Right cardiac atrium (tissue), 5 donors: Measurements from ENCODE around the gene KRTAP10-6. TPM values are rescaled to one million over a fixed set of nuclear protein-coding genes. Genes with fewer than 3 reads are reported as not detected.
"Not testable (repeated sequence)": the region's sequence is repeated elsewhere in the genome, so short reads cannot be mapped to it uniquely, and the experiment has no call there.

Experiments used
- ATAC-seq, 2 donors: fragments of 200-7000 bp; cut with Tn5 transposase; one replicate each; pipeline versions ENCODE4 v1.8.0 to v1.9.1; 2020; ENCODE audit warnings: moderate library complexity in 2 of 2, mild to moderate bottlenecking in 1 of 2
- DNase-seq, 3 donors: peaks; one replicate each; pipeline ENCODE4 v3.0.0-alpha.2; 2020
- H3K27ac ChIP-seq: one replicate; pipeline ENCODE4 v1.5.1; 2013; ENCODE audit warnings: mild to moderate bottlenecking, low read length, control low read depth, moderate library complexity
- H3K27me3 ChIP-seq: one replicate; pipeline ENCODE4 v1.6.1; 2013; ENCODE audit not compliant: control insufficient read depth, insufficient read depth
- H3K4me1 ChIP-seq: one replicate; pipeline ENCODE4 v1.6.1; 2013; ENCODE audit warnings: low read length; ENCODE audit not compliant: control insufficient read depth, insufficient read depth
- H3K4me3 ChIP-seq: one replicate; pipeline ENCODE4 v1.5.1; 2013; ENCODE audit warnings: low read length, control low read depth
- H3K9me3 ChIP-seq: one replicate; pipeline ENCODE4 v1.6.1; 2013; ENCODE audit warnings: low read length; ENCODE audit not compliant: control insufficient read depth
- WGBS: extraction: QIAGEN DNeasy Blood & Tissue Kit; methylation state at CpG from one replicate; pipeline ENCODE4 v1.1.7; 2013; 5-methylcytosine and 5-hydroxymethylcytosine counted together
- intact Hi-C, 4 donors: fragments of 100-400 bp; cut with DNase I; formaldehyde crosslinking; loops; one replicate each; pipeline versions ENCODE4 v1.11.0 to v1.14.0; 2022 to 2023
- polyA plus RNA-seq: library from polyadenylated mRNA; stranded (reverse); fragments of 200-250 nt; gene quantifications from one replicate; pipeline ENCODE4 v1.2.3, GENCODE V29; 2013
- total RNA-seq, 4 donors: library from RNA; stranded (reverse); fragmentation: NEBNext Ultra II Directional; extraction: Animal tissue kit (Norgen Biotek cat#: 25700); gene quantifications; one replicate each; pipeline ENCODE4 v1.2.1, GENCODE V29; 2021
- donor health status: healthy with polysubstance abuse.
- donor health status: DM: no; HTN: yes; CAD: no.
- donor health status: DM: no; HTN: no; CAD: no.
- donor health status: DM: no; HTN: yes; CAD: no; lungs with severe emphysema.
- donor health status: DM: yes; HTN: yes; CAD: no.

Gene KRTAP10-6
- total and polyA plus RNA-seq, 5 donors = not detected

GRCh38 chr21:44596068-44596725, 3.9 kb upstream of the KRTAP10-6 start:
- WGBS = 79% methylated on average over 9 of the region's 9 CpGs
- intact Hi-C loops = no loop called here
- Histone ChIP-seq H3K9me3 (no peaks in the 10 kb centered on the region), H3K27me3 (no peaks in the 10 kb centered on the region), H3K4me1 (no peaks in the 10 kb centered on the region), H3K27ac (no peak overlapping the region), H3K4me3 (no peak overlapping the region)
- DNase-seq = no peak
- no peak for ATAC-seq

GRCh38 chr21:44595524-44595923, 3.2 kb upstream of the KRTAP10-6 start:
- WGBS = 79% methylated on average over 6 of the region's 6 CpGs

GRCh38 chr21:44594406-44594916, 2.2 kb upstream of the KRTAP10-6 start:
- no peak overlapping the region for H3K27ac ChIP-seq
- H3K9me3 ChIP-seq = no peaks in the 10 kb centered on the region
- ATAC-seq (no peak), DNase-seq (no peak)
- no peak overlapping the region for H3K4me3 ChIP-seq
- H3K27me3 ChIP-seq = no peaks in the 10 kb centered on the region
- WGBS = 76% methylated on average over 12 of the region's 12 CpGs
- H3K4me1 ChIP-seq = no peaks in the 10 kb centered on the region
- intact Hi-C loops = no loop called here

More at GRCh38 chr21:44595524-44595923, 3.2 kb upstream of the KRTAP10-6 start:
- DNase-seq (no peak), ATAC-seq (no peak)
- H3K27me3 ChIP-seq = no peaks in the 10 kb centered on the region
- H3K27ac ChIP-seq = no peak overlapping the region
- H3K4me1 ChIP-seq = no peaks in the 10 kb centered on the region
- H3K4me3 ChIP-seq = no peak overlapping the region
- intact Hi-C loops = no loop called here
- no peaks in the 10 kb centered on the region for H3K9me3 ChIP-seq

GRCh38 chr21:44593598-44594405, 1.5 kb upstream of the KRTAP10-6 start:
- Histone ChIP-seq H3K4me3 (no peak overlapping the region), H3K27me3 (no peaks in the 10 kb centered on the region), H3K4me1 (no peaks in the 10 kb centered on the region), H3K9me3 (no peaks in the 10 kb centered on the region), H3K27ac (no peak overlapping the region)
- DNase-seq (peak in 1 of 3 donors; percentile 27), ATAC-seq (peak in 1 of 2 donors; percentile 39)
- 39% methylated on average over 20 of the region's 20 CpGs for WGBS
- intact Hi-C loops = no loop called here

GRCh38 chr21:44591801-44592130, 539 bp downstream of the KRTAP10-6 start:
- DNase-seq, H3K9me3 ChIP-seq, H3K27ac ChIP-seq, intact Hi-C loops, H3K4me1 ChIP-seq, H3K4me3 ChIP-seq, ATAC-seq, H3K27me3 ChIP-seq: not testable (repeated sequence)
- 51% methylated on average over 4 of the region's 4 CpGs for WGBS

GRCh38 chr21:44590897-44591800, 1.2 kb downstream of the KRTAP10-6 start:
- peak in 1 of 3 donors; percentile 35 for DNase-seq
- H3K4me1 ChIP-seq, H3K27ac ChIP-seq, intact Hi-C loops, ATAC-seq, H3K27me3 ChIP-seq, H3K4me3 ChIP-seq, H3K9me3 ChIP-seq: not testable (repeated sequence)
- WGBS = 57% methylated on average over 18 of the region's 19 CpGs

GRCh38 chr21:44590311-44590721, 2.0 kb downstream of the KRTAP10-6 start:
- H3K27me3 ChIP-seq = no peaks in the 10 kb centered on the region
- ATAC-seq (peak in 1 of 2 donors; percentile 34), DNase-seq (no peak)
- no peak overlapping the region for H3K4me3 ChIP-seq
- H3K27ac ChIP-seq = no peak overlapping the region
- 80% methylated on average over 10 of the region's 10 CpGs for WGBS
- no peaks in the 10 kb centered on the region for H3K4me1 ChIP-seq
- intact Hi-C loops = no loop called here
- H3K9me3 ChIP-seq = no peaks in the 10 kb centered on the region

GRCh38 chr21:44589586-44590305, 2.6 kb downstream of the KRTAP10-6 start:
- H3K4me1 ChIP-seq = no peaks in the 10 kb centered on the region
- no peaks in the 10 kb centered on the region for H3K27me3 ChIP-seq
- no peak overlapping the region for H3K4me3 ChIP-seq
- DNase-seq = peak in 1 of 3 donors; percentile 36
- H3K9me3 ChIP-seq = no peaks in the 10 kb centered on the region
- peak in 1 of 2 donors; percentile 8 for ATAC-seq
- no peak overlapping the region for H3K27ac ChIP-seq
- intact Hi-C loops = no loop called here
- 74% methylated on average over 24 of the region's 24 CpGs for WGBS

- Histone ChIP-seq H3K4me3 (no peak overlapping the region), H3K4me1 (no peaks in the 10 kb centered on the region), H3K9me3 (no peaks in the 10 kb centered on the region), H3K27ac (no peak overlapping the region), H3K27me3 (no peaks in the 10 kb centered on the region)
- ATAC-seq = no peak
- 96% methylated on average over 2 of the region's 2 CpGs for WGBS
- intact Hi-C loops = no loop called here
- DNase-seq = no peak
Measured at GRCh38 chr21:44589094-44589493, 3.2 kb downstream of the KRTAP10-6 start.

- no peak for ATAC-seq
Measured at GRCh38 chr21:44585892-44586291, 6.4 kb downstream of the KRTAP10-6 start.

More at GRCh38 chr21:44585892-44586291, 6.4 kb downstream of the KRTAP10-6 start:
- DNase-seq = no peak
- no peaks in the 10 kb centered on the region for H3K9me3 ChIP-seq
- intact Hi-C loops = no loop called here
- H3K4me1 ChIP-seq = no peaks in the 10 kb centered on the region
- H3K4me3 ChIP-seq = no peak overlapping the region
- no peak overlapping the region for H3K27ac ChIP-seq
- H3K27me3 ChIP-seq = no peaks in the 10 kb centered on the region
- WGBS = 79% methylated on average over 3 of the region's 3 CpGs
